Measurements from ENCODE around the gene PLCG2.

Gene PLCG2

GRCh38 chr16:81925016-81925415 is 145.9 kb downstream of the PLCG2 start:
- no peak for DNase-seq (ENCODE audit: low read depth, low spot score)
- CTCF ChIA-PET: no interaction called here
- POLR2A ChIA-PET: no interaction called here
- no peak for TF ChIP-seq CTCF (IDR thresholded peaks at IDR 0.05; ENCODE audit: insufficient read depth, low read length, missing control alignments)
- no peak overlapping the region for H3K4me3 ChIP-seq (ENCODE audit: low read depth, low read length)

- ChIA-PET POLR2A (no interaction called here), CTCF (no interaction called here)
- DNase-seq (ENCODE audit: low read depth, low spot score): no peak
- H3K4me3 ChIP-seq (ENCODE audit: low read depth, low read length): no peak overlapping the region
- no peak for TF ChIP-seq CTCF (IDR thresholded peaks at IDR 0.05; ENCODE audit: insufficient read depth, low read length, missing control alignments)
Measured at GRCh38 chr16:81926036-81926435, 146.9 kb downstream of the PLCG2 start.

GRCh38 chr16:81927561-81928185 is 148.6 kb downstream of the PLCG2 start:
- POLR2A ChIA-PET: no interaction called here
- TF ChIP-seq CTCF (IDR thresholded peaks at IDR 0.05; ENCODE audit: insufficient read depth, low read length, missing control alignments): no peak
- CTCF ChIA-PET: no interaction called here
- no peak overlapping the region for H3K4me3 ChIP-seq (ENCODE audit: low read depth, low read length)
- DNase-seq (ENCODE audit: low read depth, low spot score): no peak

- no peak for DNase-seq (ENCODE audit: low read depth, low spot score)
- H3K4me3 ChIP-seq (ENCODE audit: low read depth, low read length): no peak overlapping the region
- ChIA-PET CTCF (no interaction called here), POLR2A (no interaction called here)
- no peak for TF ChIP-seq CTCF (IDR thresholded peaks at IDR 0.05; ENCODE audit: insufficient read depth, low read length, missing control alignments)
Measured at GRCh38 chr16:81928271-81928918, 149.3 kb downstream of the PLCG2 start.

- ChIA-PET POLR2A (no interaction called here), CTCF (no interaction called here)
- no peak for DNase-seq (ENCODE audit: low read depth, low spot score)
- no peak for TF ChIP-seq CTCF (IDR thresholded peaks at IDR 0.05; ENCODE audit: insufficient read depth, low read length, missing control alignments)
- no peak overlapping the region for H3K4me3 ChIP-seq (ENCODE audit: low read depth, low read length)
Measured at GRCh38 chr16:81928975-81929374, 149.9 kb downstream of the PLCG2 start.

- no peak for TF ChIP-seq CTCF (IDR thresholded peaks at IDR 0.05; ENCODE audit: insufficient read depth, low read length, missing control alignments)
- POLR2A ChIA-PET: no interaction called here
- H3K4me3 ChIP-seq (ENCODE audit: low read depth, low read length): no peak overlapping the region
- DNase-seq (ENCODE audit: low read depth, low spot score): no peak
- CTCF ChIA-PET: interaction anchor here (1.3 kb wide), 1 partner anchor 10 kb away, joined by 4 read pairs; no protein-coding TSS in a partner anchor
Measured at GRCh38 chr16:81929841-81930240, 150.8 kb downstream of the PLCG2 start.

Data from AG04449 (cell line).